Activated gamma-delta T cell treated with anti-CD3 and anti-CD28 coated beads, Interleukin-2, amount 50 U/mL, for 16 hours (primary cell): ENCODE results near the gene CD69.
"Not testable (repeated sequence)": the region's sequence is repeated elsewhere in the genome, so short reads cannot be mapped to it uniquely, and the experiment has no call there.

Experiments used
- DNase-seq: peaks from one replicate; pipeline ENCODE4 v3.0.0-alpha.2; 2020; ENCODE audit warnings: low read depth

CD69 gene

DNA sequence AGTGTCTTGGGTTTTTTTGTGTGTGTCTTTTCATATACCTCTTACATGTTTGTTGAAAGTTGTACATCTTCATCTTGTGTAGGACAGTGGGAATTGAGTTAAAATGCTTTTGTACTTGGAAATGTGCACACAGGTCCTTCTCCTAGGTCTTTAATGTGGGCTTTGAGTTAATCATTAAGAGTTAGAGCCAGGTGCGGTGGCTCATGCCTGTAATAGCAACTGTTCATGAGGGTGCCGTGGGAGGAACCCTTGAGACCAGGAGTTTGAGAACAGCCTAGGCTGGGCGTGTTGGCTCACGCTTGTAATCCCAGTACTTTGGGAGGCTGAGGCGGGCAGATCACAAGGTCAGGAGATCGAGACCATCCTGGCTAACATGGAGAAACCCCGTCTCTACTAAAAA is 41.7 kb downstream of the CD69 start:
- no peak for DNase-seq

- DNase-seq: no peak
Measured at GRCh38 chr12:9717070-9717925, 43.4 kb downstream of the CD69 start.

DNA sequence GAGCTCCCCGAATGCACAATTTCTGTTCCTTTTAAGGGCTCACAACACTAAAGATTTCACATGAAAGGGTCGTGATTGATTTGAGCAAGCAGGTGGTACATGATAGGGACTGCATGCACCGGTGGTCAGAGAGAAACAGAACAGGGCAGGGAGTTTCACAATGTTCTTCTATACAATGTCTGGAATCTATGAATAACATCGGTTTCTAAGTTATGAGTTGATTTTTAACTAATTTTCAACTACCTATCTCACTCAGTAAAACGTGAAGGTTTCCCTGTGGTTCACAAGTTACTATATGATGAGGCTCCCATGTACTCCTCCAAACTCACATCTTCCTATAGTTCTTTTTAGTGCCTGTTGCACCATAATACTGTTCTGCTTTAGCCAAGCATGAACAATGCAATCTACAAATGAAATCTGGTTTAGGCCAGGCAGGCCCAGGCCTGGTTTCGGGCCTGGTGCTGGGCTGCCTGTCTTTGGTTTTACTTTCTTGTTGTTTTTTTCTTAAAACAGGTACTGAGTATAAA is 47.6 kb downstream of the CD69 start:
- not testable (repeated sequence) for DNase-seq

- no peak for DNase-seq
Measured at GRCh38 chr12:9711664-9712063, 49.0 kb downstream of the CD69 start.

DNA sequence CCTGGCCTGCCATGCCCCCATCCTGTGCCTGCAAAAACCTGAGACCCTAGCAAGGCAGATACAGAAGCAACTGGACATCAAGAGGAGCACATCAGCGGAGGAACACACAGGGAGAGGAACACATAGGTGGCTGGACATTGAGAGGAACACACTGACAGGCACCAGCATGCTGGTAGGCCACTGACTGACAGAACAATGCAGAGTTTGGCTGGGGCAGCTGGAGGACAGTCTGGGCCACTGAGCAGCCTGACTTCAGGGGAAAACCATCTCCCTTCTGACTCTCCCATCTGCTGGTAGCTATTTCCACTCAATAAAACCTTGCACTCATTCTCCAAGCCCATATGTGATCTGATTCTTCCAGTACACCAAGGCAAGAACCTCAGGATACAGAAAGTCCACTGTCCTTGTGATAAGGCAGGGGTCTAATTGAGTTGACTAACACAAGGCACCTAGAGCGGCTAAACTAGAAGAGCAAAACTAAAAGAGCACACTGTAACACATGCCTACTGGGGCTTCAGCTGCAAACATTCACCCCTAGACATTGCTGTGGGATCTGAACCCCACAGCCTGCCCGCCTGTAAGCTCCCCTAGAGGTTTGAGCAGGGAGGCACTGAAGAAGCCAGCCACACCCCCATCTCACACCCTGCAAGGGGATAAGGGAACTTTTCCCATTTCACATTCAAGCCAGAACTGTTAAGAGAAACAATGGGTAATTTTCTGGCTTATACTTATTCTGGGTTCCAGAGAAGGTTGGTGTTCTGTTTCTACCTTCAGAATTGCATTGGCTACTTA is 49.9 kb downstream of the CD69 start:
- DNase-seq: no peak

- no peak for DNase-seq
Measured at GRCh38 chr12:9708853-9709252, 51.8 kb downstream of the CD69 start.

- peak; percentile 56 for DNase-seq
Measured at GRCh38 chr12:9707864-9708808, 52.6 kb downstream of the CD69 start.

DNA sequence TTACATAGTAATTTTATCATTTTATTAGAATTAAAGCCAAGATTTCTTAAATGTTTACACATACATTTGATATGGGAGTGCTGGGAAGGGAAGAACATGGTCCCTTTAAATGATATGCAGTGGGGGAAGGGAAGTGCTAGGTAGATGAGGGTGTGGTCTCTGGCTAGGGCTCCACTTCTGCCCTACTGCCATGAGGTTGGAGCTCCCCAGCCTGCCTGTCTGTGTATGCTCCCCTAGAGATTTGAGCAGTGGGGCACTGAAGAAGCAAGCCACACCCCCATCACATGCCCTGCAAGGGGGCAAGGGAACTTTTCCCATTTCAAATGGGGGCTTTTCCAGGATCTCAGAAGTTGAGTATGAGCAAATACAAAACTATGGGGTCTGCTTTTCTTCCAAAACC is 53.3 kb downstream of the CD69 start:
- no peak for DNase-seq

DNA sequence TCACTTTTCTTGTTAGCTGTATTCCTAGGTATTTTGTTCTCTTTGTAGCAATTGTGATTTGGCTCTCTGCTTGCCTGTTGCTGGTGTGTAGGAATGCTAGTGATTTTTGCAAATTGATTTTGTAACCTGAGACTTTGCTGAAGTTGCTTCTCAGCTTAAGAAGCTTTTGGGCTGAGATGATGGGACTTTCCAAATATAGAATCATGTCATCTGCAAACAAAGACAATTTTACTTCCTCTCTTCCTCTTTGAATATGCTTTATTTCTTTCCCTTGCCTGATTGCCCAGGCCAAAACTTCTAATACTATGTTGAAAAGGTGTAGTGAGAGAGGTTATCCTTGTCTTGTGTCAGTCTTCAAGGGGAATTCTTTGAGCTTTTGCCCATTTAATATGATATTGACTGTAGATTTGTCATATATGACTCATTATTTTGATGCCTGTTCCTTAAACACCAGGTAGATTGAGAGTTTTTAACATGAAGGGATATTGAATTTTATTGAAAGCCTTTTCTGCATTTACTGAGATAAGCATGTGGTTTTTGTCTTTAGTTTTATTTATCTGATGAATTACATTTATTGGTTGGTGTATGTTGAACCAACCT is 54.5 kb downstream of the CD69 start:
- no peak for DNase-seq

DNA sequence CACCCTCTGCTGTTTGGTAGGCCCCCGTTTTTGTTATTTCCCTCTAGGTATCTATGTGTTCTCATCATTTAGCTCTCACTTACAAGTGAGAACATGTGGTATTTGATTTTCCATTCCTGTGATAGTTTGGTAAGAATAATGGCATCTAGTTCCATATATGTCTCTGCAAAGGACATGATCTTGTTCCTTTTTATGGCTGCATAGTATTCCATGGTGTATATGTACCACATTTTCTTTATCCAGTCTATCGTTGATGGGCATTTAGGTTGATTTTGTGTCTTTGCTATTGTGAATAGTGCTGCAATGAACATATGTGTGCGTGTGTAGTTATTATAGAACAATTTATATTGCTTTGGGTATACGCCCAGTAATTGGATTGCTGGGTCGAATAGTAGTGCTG is 56.1 kb downstream of the CD69 start:
- not testable (repeated sequence) for DNase-seq
